Activated naive CD8-positive, alpha-beta T cell treated with anti-CD3 and anti-CD28 coated beads, Interleukin-2, amount 50 U/mL, for 24 hours (primary cell): ENCODE measurements around the gene TMEM132D.

Source experiments
- ATAC-seq: fragments of 150-1000 bp; cut with Tn5 transposase; one replicate; pipeline ENCODE4 v1.10.0; 2021
- DNase-seq: peaks from one replicate; pipeline ENCODE4 v3.0.0; 2021
- H3K27ac Mint-ChIP-seq: one replicate; pipeline ENCODE4 v1.8.0; 2021; ENCODE audit warnings: mild to moderate bottlenecking, mixed read lengths
- H3K27me3 Mint-ChIP-seq: one replicate; pipeline ENCODE4 v1.8.0; 2021; ENCODE audit warnings: mixed read lengths
- H3K36me3 Mint-ChIP-seq: one replicate; pipeline ENCODE4 v1.8.0; 2021; ENCODE audit warnings: low read depth, mixed read lengths
- H3K4me1 Mint-ChIP-seq: one replicate; pipeline ENCODE4 v1.8.0; 2021; ENCODE audit warnings: mixed read lengths
- H3K4me3 Mint-ChIP-seq: one replicate; pipeline ENCODE4 v1.8.0; 2021; ENCODE audit warnings: mild to moderate bottlenecking, moderate library complexity, mixed read lengths
- H3K9me3 Mint-ChIP-seq: one replicate; pipeline ENCODE4 v1.8.0; 2021; ENCODE audit warnings: mixed read lengths

The TMEM132D gene

DNA sequence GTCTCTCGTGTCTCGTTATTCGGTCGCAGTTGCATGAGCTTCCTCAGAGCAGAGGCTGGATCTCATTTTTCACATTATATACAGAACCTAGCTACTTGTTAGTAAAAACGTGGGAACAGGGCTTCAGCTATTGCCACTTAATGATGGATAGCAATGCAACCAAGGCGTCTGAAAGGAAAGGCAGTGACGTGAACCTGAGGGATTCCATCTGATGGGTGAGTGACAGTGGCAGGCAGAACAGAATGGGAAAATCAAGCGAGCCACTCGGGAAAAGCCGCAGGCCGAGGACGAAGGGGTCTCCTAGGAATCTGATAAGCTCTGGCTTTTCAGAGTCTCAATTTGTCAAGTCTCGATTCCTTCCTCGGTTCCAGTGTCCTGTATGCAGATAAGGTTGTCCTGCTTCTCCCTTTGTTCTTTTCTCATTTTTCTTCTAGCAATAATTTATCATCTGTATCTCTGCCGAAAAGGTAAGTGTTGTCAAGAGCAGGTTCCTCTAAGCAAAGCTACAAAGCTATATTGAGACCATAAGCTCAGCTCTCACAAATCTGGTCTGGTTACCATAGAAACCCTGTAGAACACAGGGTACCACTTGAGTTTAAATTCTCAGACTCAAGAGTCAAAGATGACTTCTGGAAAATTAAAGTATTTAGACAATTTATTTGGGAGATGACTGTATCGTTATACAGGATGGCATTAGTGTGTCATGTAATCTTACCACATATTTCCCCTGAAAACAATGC lies 633.9 kb downstream of the TMEM132D start:
- Mint-ChIP-seq H3K27ac (no peak overlapping the region), H3K9me3 (peaks cover 23% of the 10 kb centered on the region), H3K4me3 (no peak overlapping the region), H3K36me3 (no peaks in the 10 kb centered on the region), H3K4me1 (no peaks in the 10 kb centered on the region), H3K27me3 (no peaks in the 10 kb centered on the region)
- ATAC-seq (no peak), DNase-seq (no peak)

DNA sequence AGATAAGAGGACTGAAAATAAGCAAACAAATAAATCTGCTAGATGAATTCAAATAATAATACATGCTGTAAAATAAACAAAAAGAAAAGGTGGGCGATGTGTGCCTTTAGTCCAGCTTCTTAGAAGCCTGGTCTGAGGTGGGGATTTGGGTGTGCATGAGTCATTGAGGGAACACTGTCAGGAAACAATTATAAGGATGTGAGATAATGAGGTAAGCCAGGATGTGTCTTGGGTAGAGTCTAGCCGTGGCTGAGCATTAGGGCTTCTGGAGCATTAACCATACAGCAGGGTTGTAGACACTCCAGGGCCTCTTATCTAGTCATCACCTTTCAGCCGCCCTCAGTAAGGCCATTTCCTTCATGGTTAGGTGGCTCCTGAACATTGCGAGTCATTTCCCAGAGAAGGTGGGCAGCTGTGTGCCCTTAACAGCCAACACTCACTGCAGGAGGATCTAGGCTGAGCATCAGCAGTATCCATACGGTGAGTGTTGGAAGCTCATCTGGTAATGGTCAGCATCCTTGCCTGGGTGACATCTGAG lies 645.0 kb downstream of the TMEM132D start:
- Mint-ChIP-seq H3K27me3 (no peaks in the 10 kb centered on the region), H3K4me3 (no peak overlapping the region), H3K36me3 (no peaks in the 10 kb centered on the region), H3K9me3 (peaks cover 25% of the 10 kb centered on the region), H3K4me1 (no peaks in the 10 kb centered on the region), H3K27ac (no peak overlapping the region)
- DNase-seq (no peak), ATAC-seq (no peak)

DNA sequence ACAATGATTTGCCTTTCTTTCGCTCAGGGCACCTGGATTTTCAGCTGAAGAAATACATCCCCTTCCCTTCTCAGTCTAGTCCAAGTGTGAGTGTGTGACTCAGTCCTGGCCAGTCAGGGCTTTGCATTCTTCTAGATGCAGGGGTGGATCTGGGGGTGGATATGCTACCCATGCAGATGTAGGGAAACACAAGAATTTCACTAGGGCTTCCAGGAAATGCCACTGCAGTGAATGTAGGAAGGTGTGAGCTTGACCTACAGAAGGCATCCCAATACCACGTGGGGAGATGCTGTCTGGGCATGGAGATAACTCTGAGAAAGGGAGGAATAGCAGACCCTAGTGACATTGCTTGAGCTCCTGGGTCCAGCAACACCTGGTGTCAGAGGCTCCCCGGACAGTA lies 646.3 kb downstream of the TMEM132D start:
- H3K27me3 Mint-ChIP-seq = no peaks in the 10 kb centered on the region

DNA sequence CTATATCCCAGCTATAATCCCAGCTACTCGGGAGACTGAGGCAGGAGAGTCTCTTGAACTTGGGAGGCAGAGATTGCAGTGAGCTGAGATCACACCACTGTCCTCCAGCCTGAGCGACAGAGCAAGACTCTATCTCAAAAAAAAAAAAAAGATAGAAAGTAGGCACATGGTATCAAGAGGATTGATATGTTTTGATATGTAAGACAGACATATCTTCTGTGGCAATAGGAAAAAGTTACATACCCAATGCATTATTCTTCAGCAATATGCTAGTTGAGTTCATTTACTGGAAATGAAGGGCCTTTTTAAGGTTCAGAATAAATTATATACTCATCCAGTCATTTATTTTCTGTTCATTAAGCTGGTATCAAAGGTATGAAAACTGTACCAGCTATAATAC lies 657.2 kb downstream of the TMEM132D start:
- ATAC-seq = no peak
- no peaks in the 10 kb centered on the region for H3K36me3 Mint-ChIP-seq

More for the DNA sequence above, 646.3 kb downstream of the TMEM132D start:
- no peaks in the 10 kb centered on the region for H3K36me3 Mint-ChIP-seq
- no peak overlapping the region for H3K27ac Mint-ChIP-seq
- no peak overlapping the region for H3K4me3 Mint-ChIP-seq
- peaks cover 19% of the 10 kb centered on the region for H3K9me3 Mint-ChIP-seq
- ATAC-seq = no peak
- DNase-seq = no peak
- no peaks in the 10 kb centered on the region for H3K4me1 Mint-ChIP-seq

DNA sequence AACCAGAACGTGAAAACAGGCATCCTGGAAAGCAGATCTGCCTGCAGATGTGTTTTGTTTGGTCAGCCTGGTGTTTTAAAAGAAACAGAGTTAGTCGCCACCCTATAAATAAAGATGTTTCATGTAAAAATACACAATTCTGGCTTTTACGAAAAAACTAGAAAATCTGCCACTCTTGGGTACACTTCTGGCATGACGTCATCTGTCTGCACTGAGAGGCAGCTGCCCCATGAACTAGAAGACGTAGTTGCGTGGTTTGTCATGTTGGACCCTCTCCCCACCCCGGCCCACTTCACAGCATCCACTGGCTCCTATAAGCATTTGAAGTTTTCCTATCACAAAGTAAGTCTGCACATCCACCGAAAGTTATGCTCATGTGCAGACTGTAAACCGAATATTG lies 658.1 kb downstream of the TMEM132D start:
- H3K4me1 Mint-ChIP-seq = no peaks in the 10 kb centered on the region
- DNase-seq (no peak), ATAC-seq (no peak)
- H3K4me3 Mint-ChIP-seq = no peak overlapping the region
- H3K27ac Mint-ChIP-seq = no peak overlapping the region
- peaks cover 14% of the 10 kb centered on the region for H3K9me3 Mint-ChIP-seq
- no peaks in the 10 kb centered on the region for H3K27me3 Mint-ChIP-seq
- H3K36me3 Mint-ChIP-seq = no peaks in the 10 kb centered on the region

More for the DNA sequence above, 657.2 kb downstream of the TMEM132D start:
- peaks cover 11% of the 10 kb centered on the region for H3K9me3 Mint-ChIP-seq
- H3K4me1 Mint-ChIP-seq = no peaks in the 10 kb centered on the region
- DNase-seq = no peak
- H3K27ac Mint-ChIP-seq = no peak overlapping the region
- no peak overlapping the region for H3K4me3 Mint-ChIP-seq
- no peaks in the 10 kb centered on the region for H3K27me3 Mint-ChIP-seq

DNA sequence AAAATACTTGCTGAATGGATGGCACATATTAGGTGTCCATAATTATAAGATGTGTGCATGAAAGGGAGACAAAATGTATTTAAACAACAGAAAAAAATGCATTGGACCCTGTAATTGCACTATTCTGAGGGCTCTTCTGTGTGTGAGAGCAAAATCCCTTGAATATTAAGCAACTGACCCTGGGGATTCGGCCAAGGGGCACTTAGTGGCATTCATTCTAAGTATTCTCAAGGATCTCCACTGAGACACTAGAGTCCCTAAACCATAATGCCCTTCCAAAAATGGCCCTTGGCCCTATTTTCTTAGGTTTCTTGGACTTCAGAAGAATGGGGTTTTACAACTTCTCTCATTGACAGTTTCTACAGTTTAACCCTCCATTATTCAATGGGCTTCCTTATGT lies 662.0 kb downstream of the TMEM132D start:
- H3K4me3 Mint-ChIP-seq = no peak overlapping the region
- no peak overlapping the region for H3K27ac Mint-ChIP-seq
- no peaks in the 10 kb centered on the region for H3K27me3 Mint-ChIP-seq
- H3K9me3 Mint-ChIP-seq = peaks cover 19% of the 10 kb centered on the region
- no peak for ATAC-seq
- H3K4me1 Mint-ChIP-seq = no peaks in the 10 kb centered on the region
- H3K36me3 Mint-ChIP-seq = no peaks in the 10 kb centered on the region
- DNase-seq = no peak

DNA sequence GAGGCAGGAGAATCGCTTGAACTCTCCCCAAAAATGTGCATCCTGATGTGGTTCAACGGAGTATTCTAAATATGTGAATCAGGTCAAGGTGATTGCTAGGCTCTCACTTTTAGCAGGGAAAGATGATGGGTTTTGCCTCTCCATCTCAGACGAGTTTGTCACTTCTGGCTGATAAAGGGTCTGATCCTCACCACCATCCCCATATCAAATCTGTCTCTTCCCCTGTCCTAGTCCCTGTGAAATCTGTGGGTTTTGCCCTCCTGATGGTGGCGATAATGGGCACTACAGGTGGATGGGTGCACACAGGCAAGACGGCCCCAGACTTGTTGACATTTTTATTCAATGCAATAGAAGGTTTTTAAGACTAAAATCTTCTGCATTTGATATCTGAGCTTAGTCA lies 665.9 kb downstream of the TMEM132D start:
- Mint-ChIP-seq H3K36me3 (no peaks in the 10 kb centered on the region), H3K9me3 (peaks cover 19% of the 10 kb centered on the region), H3K27me3 (no peaks in the 10 kb centered on the region), H3K4me3 (no peak overlapping the region), H3K27ac (no peak overlapping the region), H3K4me1 (no peaks in the 10 kb centered on the region)
- no peak for ATAC-seq
- DNase-seq = no peak

DNA sequence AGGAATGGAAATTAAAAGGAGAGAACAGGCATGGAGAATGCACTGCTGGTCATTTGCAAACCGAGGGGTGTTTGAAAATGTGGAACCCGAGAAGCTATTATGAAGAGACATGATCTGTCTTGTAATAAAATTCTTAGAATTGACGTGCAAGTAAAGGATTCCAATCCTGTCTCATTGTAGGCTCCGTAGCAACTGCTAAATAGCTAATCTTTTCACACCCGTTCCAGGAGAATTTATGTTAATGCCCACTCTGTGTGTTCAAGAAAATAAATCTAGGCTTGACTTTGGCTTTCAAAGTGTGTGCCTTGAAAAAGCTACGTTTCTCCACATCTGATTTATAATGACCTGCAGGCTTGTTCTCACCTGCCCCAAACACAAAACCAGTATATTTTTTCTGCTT lies 669.6 kb downstream of the TMEM132D start:
- DNase-seq (no peak), ATAC-seq (no peak)
- H3K4me3 Mint-ChIP-seq = no peak overlapping the region
- H3K9me3 Mint-ChIP-seq = peaks cover 16% of the 10 kb centered on the region
- H3K4me1 Mint-ChIP-seq = no peaks in the 10 kb centered on the region
- no peaks in the 10 kb centered on the region for H3K36me3 Mint-ChIP-seq
- H3K27ac Mint-ChIP-seq = no peak overlapping the region
- H3K27me3 Mint-ChIP-seq = no peaks in the 10 kb centered on the region

DNA sequence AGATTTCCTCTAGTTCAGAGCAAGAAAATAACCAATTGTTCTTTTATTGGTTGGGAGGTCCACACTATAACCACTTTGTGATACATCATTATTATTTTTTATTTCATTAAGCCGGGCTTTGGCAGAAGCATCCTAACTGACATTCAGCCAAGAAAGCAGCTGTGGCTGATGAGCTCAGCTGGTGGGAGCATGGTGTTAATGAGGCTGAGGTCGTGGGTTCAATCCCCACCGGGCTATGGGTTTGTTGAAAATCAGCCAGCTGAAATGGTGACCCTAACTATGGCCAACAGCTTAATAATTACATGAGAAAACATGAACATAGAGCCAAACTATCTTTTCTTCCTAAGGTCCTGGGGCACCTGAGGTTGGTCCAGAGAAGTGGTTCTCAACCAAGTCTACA lies 672.3 kb downstream of the TMEM132D start:
- DNase-seq = no peak
- Mint-ChIP-seq H3K9me3 (peaks cover 5% of the 10 kb centered on the region), H3K4me3 (no peak overlapping the region), H3K27me3 (no peaks in the 10 kb centered on the region), H3K36me3 (no peaks in the 10 kb centered on the region), H3K4me1 (no peaks in the 10 kb centered on the region), H3K27ac (no peak overlapping the region)
- ATAC-seq = no peak

DNA sequence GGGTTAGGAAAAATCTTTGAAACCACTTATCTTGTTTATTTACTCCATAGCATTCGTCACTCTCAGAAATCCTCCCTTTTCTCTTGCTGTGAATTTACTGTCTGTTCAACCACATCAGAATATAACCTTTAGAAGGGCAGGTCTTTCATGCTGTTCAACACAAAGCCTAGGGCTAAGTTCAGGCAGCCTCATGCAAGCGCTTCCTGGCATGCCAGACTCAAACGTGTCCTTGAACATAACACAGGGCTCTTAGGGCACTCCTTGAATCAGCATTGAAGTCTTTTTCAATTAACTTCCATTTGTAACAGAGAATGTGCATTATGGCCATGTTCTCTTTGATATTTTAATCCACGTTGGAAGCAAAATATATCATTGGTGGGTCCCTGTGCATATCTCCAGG lies 672.8 kb downstream of the TMEM132D start:
- Mint-ChIP-seq H3K36me3 (no peaks in the 10 kb centered on the region), H3K4me3 (no peak overlapping the region), H3K27me3 (no peaks in the 10 kb centered on the region), H3K4me1 (no peaks in the 10 kb centered on the region), H3K9me3 (peaks cover 4% of the 10 kb centered on the region), H3K27ac (no peak overlapping the region)
- no peak for DNase-seq
- no peak for ATAC-seq

DNA sequence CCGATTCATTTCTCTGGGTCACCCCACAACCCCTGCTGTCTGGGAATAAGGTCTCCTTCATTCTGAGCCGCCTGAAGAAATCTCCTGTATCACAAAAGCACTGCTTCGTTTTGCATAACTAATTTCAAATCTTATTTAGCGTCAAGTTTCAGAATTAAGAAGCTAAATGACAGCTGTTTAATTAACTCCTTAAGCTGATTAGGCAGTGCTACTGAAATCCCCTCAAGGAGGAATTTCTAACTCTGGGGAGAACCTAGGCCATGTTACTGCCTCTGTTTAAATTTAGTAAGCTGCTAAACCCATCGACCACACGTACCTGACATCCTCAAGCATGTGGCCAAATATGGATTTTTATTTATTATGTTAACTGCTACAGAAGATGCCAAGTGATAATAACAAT lies 677.0 kb downstream of the TMEM132D start:
- Mint-ChIP-seq H3K36me3 (no peaks in the 10 kb centered on the region), H3K27ac (no peak overlapping the region), H3K4me3 (no peak overlapping the region), H3K9me3 (no peaks in the 10 kb centered on the region), H3K27me3 (no peaks in the 10 kb centered on the region), H3K4me1 (no peaks in the 10 kb centered on the region)
- ATAC-seq (no peak), DNase-seq (no peak)

DNA sequence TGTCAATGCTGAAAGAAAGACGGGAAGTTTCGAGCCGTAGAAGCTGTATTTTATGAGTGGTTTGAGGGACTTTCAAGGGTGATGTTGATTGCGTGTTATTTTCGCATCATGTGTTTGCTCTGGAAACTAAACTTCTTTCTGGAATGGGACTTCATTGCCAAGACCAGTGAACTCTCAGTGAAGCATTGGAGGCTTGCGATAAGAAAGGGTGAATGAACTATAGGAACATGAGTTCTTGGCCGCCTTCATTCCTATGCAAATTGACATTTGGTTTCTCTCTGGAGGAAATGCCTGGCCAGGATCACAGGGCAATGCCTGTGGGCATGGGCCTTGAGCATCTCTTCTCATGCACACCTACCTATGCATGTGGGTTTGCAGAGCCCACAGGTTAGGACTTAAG lies 677.8 kb downstream of the TMEM132D start:
- DNase-seq = no peak
- H3K4me1 Mint-ChIP-seq = no peaks in the 10 kb centered on the region
- no peaks in the 10 kb centered on the region for H3K27me3 Mint-ChIP-seq
- H3K36me3 Mint-ChIP-seq = no peaks in the 10 kb centered on the region
- H3K9me3 Mint-ChIP-seq = no peaks in the 10 kb centered on the region
- H3K27ac Mint-ChIP-seq = no peak overlapping the region
- ATAC-seq = no peak
- H3K4me3 Mint-ChIP-seq = no peak overlapping the region

DNA sequence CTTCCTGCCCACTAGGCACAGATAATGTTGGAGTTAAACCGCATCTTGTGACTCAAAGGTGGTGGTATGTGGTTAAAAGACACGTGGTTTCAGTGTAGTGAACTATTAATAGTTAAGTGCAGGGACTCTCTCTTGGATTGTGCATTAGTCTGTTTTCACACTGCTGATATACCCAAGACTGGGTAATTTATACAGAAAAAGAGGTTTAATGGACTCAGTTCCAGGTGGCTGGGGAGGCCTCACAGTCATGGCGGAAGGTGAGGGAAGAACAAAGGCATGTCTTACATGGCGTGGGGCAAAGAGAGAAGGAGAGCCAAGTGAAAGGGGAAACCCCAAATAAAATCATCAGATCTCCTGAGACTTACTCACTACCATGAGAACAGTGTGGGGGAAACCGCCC lies 688.3 kb downstream of the TMEM132D start:
- ATAC-seq (no peak), DNase-seq (no peak)
- Mint-ChIP-seq H3K27ac (no peak overlapping the region), H3K27me3 (no peaks in the 10 kb centered on the region), H3K36me3 (no peaks in the 10 kb centered on the region), H3K4me1 (peaks cover 3% of the 10 kb centered on the region), H3K9me3 (peaks cover 34% of the 10 kb centered on the region), H3K4me3 (no peak overlapping the region)

DNA sequence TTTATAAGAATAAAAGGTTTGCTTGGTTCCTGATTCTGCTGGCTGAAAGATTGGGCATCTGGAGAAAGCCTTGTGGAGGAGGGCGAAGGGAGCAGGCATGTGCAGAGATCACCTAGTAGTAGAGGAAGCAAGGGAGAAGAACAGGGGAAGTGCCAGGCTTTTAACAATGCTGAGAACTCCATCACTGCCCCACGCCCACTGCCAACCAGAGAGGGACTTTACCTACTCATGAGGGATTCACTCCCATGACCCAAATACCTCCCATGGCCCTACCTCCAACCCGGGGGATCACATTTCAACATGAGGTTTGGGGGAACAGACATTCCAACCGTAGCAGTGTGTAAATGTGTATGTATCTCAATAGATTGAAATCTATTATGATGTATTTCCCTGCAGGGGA lies 690.3 kb downstream of the TMEM132D start:
- ATAC-seq = no peak
- H3K4me3 Mint-ChIP-seq = no peak overlapping the region
- peaks cover 3% of the 10 kb centered on the region for H3K4me1 Mint-ChIP-seq
- H3K36me3 Mint-ChIP-seq = no peaks in the 10 kb centered on the region
- no peak overlapping the region for H3K27ac Mint-ChIP-seq
- no peaks in the 10 kb centered on the region for H3K27me3 Mint-ChIP-seq
- H3K9me3 Mint-ChIP-seq = peaks cover 29% of the 10 kb centered on the region
- DNase-seq = no peak

DNA sequence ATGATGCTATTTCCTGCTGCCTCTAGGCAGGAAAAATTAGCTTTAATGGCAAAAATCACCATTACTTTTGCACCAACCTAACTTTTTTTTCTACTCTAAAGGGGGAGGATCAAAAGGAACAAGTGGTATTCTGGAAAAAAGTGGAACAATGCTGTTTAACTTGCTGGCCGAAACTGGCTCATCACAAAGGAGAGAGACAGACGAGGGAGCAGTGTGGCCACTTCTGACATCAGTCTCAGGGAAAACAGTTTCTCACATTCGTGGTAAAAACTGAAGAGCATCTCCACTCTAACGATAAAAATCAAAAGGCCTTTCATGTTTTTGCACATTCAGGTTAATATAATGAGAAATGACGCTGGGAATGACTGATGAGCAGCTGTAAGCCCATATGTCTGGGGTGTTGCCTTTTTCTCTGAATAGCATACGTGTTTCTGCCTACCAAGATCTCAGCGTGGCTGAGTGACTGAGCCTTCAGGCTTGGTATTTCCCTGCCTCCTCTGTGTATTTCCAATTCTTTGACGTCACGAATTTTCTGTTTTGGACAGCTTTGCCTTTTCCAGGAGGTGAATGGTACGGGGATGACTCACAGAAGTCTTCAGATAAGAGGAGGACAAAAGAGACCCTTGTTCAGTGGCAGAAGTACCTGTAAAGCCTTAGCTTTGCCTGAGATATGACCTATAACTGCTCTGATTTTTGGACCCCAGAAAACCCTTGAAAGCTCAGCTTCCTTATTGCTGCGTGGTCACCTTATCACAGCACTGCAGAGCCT lies 691.8 kb downstream of the TMEM132D start:
- Mint-ChIP-seq H3K9me3 (peaks cover 24% of the 10 kb centered on the region), H3K27ac (no peak overlapping the region), H3K4me1 (peaks cover 3% of the 10 kb centered on the region), H3K36me3 (no peaks in the 10 kb centered on the region), H3K27me3 (no peaks in the 10 kb centered on the region), H3K4me3 (no peak overlapping the region)
- no peak for DNase-seq
- ATAC-seq = no peak
